Ishikawa (cell line): ENCODE measurements around the gene ALDH3B2.

Source experiments
- CEBPB ChIP-seq: IDR thresholded peaks from 2 replicates; pipeline ENCODE4 v1.6.1; 2012
- CREB1 ChIP-seq: IDR thresholded peaks from 2 replicates; pipeline ENCODE4 v1.6.1; 2012; ENCODE audit warnings: low read depth
- EGR1 ChIP-seq: IDR thresholded peaks from 2 replicates; pipeline ENCODE4 v1.6.1; 2012
- EP300 ChIP-seq: IDR thresholded peaks from 2 replicates; pipeline ENCODE4 v1.6.1; 2012; ENCODE audit warnings: borderline replicate concordance
- FOXM1 ChIP-seq: IDR thresholded peaks from 2 replicates; pipeline ENCODE4 v1.6.1; 2012; ENCODE audit warnings: low read depth, borderline replicate concordance
- MAX ChIP-seq: IDR thresholded peaks from 2 replicates; pipeline ENCODE4 v1.6.1; 2012
- NFIC ChIP-seq: IDR thresholded peaks from 2 replicates; pipeline ENCODE4 v1.6.1; 2012
- RAD21 ChIP-seq: IDR thresholded peaks from 2 replicates; pipeline ENCODE4 v1.6.1; 2012; ENCODE audit warnings: low read depth
- REST ChIP-seq: IDR thresholded peaks from 2 replicates; pipeline ENCODE4 v1.6.1; 2012; ENCODE audit warnings: low read depth, mild to moderate bottlenecking
- TAF1 ChIP-seq: IDR thresholded peaks from 2 replicates; pipeline ENCODE4 v1.6.1; 2012; ENCODE audit warnings: low read depth, mild to moderate bottlenecking
- TCF12 ChIP-seq: IDR thresholded peaks from 2 replicates; pipeline ENCODE4 v1.6.1; 2012; ENCODE audit warnings: low read depth
- TEAD4 ChIP-seq: IDR thresholded peaks from 2 replicates; pipeline ENCODE4 v1.6.1; 2012
- YY1 ChIP-seq: IDR thresholded peaks from 2 replicates; pipeline ENCODE4 v1.6.1; 2012; ENCODE audit warnings: low read depth
- ZBTB7A ChIP-seq: IDR thresholded peaks from 2 replicates; pipeline ENCODE4 v1.6.1; 2012; ENCODE audit warnings: low read depth
- TF ChIP-seq, protein P1 (sequence below): IDR thresholded peaks from 2 replicates; pipeline ENCODE4 v1.6.1; 2012

ALDH3B2 gene

GRCh38 chr11:67627812-67628624, 46.4 kb downstream of the ALDH3B2 start:
- TF ChIP-seq EP300, result no peak
- TF ChIP-seq TAF1, result no peak
- TF ChIP-seq TCF12, result no peak
- no peak for TF ChIP-seq NFIC
- TF ChIP-seq YY1, result no peak
- no peak for TF ChIP-seq EGR1
- no peak for TF ChIP-seq RAD21
- TF ChIP-seq ZBTB7A, result no peak
- no peak for TF ChIP-seq FOXM1
- no peak for TF ChIP-seq TEAD4
- no peak for TF ChIP-seq CEBPB
- TF ChIP-seq MAX, result no peak

GRCh38 chr11:67627441-67627811, 47.0 kb downstream of the ALDH3B2 start:
- TF ChIP-seq TEAD4 (no peak), EP300 (no peak), NFIC (no peak), FOXM1 (no peak), REST (no peak), TAF1 (no peak), ZBTB7A (no peak), CEBPB (no peak), RAD21 (no peak), YY1 (no peak), EGR1 (no peak), TCF12 (no peak), MAX (no peak), CREB1 (no peak)
- TF ChIP-seq, protein P1, sequence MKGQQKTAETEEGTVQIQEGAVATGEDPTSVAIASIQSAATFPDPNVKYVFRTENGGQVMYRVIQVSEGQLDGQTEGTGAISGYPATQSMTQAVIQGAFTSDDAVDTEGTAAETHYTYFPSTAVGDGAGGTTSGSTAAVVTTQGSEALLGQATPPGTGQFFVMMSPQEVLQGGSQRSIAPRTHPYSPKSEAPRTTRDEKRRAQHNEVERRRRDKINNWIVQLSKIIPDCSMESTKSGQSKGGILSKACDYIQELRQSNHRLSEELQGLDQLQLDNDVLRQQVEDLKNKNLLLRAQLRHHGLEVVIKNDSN, result no peak

- TF ChIP-seq EP300 (no peak), REST (no peak), EGR1 (no peak), CEBPB (no peak), ZBTB7A (no peak), TAF1 (no peak), TEAD4 (no peak), FOXM1 (no peak)
- TF ChIP-seq, protein P1, result no peak
Measured at GRCh38 chr11:67626970-67627369, 47.5 kb downstream of the ALDH3B2 start.

GRCh38 chr11:67617243-67617953, 57.0 kb downstream of the ALDH3B2 start:
- TF ChIP-seq, protein P1, result no peak

- TF ChIP-seq, protein P1, result no peak
- TF ChIP-seq CEBPB (no peak), TEAD4 (no peak), REST (no peak), NFIC (no peak), ZBTB7A (no peak), TAF1 (no peak), EP300 (no peak), YY1 (no peak), MAX (no peak), TCF12 (no peak)
Measured at GRCh38 chr11:67616431-67617242, 57.8 kb downstream of the ALDH3B2 start.
